Measurements from ENCODE around the gene APOA4. TPM values are rescaled to one million over a fixed set of nuclear protein-coding genes. Genes with fewer than 3 reads are reported as not detected.
A peak's percentile ranks its signal among the peaks of the same experiment; 100 is the strongest.

Gene APOA4
- total and polyA plus RNA-seq, 2 of the 13 experiments (the other 11 are each of a cell fraction or from before 2014, with no cell fraction given) = 3.8 to 7.2 TPM

DNA sequence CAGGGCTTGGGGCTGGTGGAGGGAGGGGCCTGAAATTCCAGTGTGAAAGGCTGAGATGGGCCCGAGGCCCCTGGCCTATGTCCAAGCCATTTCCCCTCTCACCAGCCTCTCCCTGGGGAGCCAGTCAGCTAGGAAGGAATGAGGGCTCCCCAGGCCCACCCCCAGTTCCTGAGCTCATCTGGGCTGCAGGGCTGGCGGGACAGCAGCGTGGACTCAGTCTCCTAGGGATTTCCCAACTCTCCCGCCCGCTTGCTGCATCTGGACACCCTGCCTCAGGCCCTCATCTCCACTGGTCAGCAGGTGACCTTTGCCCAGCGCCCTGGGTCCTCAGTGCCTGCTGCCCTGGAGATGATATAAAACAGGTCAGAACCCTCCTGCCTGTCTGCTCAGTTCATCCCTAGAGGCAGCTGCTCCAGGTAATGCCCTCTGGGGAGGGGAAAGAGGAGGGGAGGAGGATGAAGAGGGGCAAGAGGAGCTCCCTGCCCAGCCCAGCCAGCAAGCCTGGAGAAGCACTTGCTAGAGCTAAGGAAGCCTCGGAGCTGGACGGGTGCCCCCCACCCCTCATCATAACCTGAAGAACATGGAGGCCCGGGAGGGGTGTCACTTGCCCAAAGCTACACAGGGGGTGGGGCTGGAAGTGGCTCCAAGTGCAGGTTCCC is 6.5 kb upstream of the APOA4 start, which contains the start of gene APOC3 (continued):
- TF ChIP-seq, protein P1, sequence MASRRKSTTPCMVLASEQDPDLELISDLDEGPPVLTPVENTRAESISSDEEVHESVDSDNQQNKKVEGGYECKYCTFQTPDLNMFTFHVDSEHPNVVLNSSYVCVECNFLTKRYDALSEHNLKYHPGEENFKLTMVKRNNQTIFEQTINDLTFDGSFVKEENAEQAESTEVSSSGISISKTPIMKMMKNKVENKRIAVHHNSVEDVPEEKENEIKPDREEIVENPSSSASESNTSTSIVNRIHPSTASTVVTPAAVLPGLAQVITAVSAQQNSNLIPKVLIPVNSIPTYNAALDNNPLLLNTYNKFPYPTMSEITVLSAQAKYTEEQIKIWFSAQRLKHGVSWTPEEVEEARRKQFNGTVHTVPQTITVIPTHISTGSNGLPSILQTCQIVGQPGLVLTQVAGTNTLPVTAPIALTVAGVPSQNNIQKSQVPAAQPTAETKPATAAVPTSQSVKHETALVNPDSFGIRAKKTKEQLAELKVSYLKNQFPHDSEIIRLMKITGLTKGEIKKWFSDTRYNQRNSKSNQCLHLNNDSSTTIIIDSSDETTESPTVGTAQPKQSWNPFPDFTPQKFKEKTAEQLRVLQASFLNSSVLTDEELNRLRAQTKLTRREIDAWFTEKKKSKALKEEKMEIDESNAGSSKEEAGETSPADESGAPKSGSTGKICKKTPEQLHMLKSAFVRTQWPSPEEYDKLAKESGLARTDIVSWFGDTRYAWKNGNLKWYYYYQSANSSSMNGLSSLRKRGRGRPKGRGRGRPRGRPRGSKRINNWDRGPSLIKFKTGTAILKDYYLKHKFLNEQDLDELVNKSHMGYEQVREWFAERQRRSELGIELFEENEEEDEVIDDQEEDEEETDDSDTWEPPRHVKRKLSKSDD (CRISPR knock-in tag; IDR thresholded peaks at IDR 0.05; ENCODE audit: low read depth) = no peak
- TF ChIP-seq, protein P2, sequence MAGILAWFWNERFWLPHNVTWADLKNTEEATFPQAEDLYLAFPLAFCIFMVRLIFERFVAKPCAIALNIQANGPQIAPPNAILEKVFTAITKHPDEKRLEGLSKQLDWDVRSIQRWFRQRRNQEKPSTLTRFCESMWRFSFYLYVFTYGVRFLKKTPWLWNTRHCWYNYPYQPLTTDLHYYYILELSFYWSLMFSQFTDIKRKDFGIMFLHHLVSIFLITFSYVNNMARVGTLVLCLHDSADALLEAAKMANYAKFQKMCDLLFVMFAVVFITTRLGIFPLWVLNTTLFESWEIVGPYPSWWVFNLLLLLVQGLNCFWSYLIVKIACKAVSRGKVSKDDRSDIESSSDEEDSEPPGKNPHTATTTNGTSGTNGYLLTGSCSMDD (CRISPR knock-in tag; IDR thresholded peaks at IDR 0.05) = no peak
- no peak for TF ChIP-seq ZNF562 (CRISPR knock-in tag; IDR thresholded peaks at IDR 0.05; ENCODE audit: borderline replicate concordance)
- TF ChIP-seq NFE2 (CRISPR knock-in tag; IDR thresholded peaks at IDR 0.05) = no peak
- TF ChIP-seq ZSCAN29 (CRISPR knock-in tag; conservative IDR thresholded peaks at IDR 0.05) = peak; percentile 21; the same call in 1 of the 2 replicates
- TF ChIP-seq ARID2 (CRISPR knock-in tag; IDR thresholded peaks at IDR 0.05; ENCODE audit: borderline replicate concordance) = no peak
- TF ChIP-seq, protein P3, sequence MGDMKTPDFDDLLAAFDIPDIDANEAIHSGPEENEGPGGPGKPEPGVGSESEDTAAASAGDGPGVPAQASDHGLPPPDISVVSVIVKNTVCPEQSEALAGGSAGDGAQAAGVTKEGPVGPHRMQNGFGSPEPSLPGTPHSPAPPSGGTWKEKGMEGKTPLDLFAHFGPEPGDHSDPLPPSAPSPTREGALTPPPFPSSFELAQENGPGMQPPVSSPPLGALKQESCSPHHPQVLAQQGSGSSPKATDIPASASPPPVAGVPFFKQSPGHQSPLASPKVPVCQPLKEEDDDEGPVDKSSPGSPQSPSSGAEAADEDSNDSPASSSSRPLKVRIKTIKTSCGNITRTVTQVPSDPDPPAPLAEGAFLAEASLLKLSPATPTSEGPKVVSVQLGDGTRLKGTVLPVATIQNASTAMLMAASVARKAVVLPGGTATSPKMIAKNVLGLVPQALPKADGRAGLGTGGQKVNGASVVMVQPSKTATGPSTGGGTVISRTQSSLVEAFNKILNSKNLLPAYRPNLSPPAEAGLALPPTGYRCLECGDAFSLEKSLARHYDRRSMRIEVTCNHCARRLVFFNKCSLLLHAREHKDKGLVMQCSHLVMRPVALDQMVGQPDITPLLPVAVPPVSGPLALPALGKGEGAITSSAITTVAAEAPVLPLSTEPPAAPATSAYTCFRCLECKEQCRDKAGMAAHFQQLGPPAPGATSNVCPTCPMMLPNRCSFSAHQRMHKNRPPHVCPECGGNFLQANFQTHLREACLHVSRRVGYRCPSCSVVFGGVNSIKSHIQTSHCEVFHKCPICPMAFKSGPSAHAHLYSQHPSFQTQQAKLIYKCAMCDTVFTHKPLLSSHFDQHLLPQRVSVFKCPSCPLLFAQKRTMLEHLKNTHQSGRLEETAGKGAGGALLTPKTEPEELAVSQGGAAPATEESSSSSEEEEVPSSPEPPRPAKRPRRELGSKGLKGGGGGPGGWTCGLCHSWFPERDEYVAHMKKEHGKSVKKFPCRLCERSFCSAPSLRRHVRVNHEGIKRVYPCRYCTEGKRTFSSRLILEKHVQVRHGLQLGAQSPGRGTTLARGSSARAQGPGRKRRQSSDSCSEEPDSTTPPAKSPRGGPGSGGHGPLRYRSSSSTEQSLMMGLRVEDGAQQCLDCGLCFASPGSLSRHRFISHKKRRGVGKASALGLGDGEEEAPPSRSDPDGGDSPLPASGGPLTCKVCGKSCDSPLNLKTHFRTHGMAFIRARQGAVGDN (CRISPR knock-in tag; IDR thresholded peaks at IDR 0.05) = peak; percentile 85
- TF ChIP-seq MAFF (IDR thresholded peaks at IDR 0.05; ENCODE audit: low read depth, low read length) = no peak
- no peak for TF ChIP-seq CHD4 (IDR thresholded peaks at IDR 0.05; ENCODE audit: borderline replicate concordance, low read length)
- TF ChIP-seq RCOR2 (CRISPR knock-in tag; IDR thresholded peaks at IDR 0.05) = 0 out of 2 replicates have a peak, but pooled peaks have one; percentile 16
- TF ChIP-seq ZNF124 (CRISPR knock-in tag; IDR thresholded peaks at IDR 0.05) = no peak
- no peak; the same call in 1 of the 2 replicates for TF ChIP-seq ZNF556 (CRISPR knock-in tag; IDR thresholded peaks at IDR 0.05; ENCODE audit: borderline replicate concordance)
- no peak for TF ChIP-seq NR2F2 (IDR thresholded peaks at IDR 0.05; ENCODE audit: borderline replicate concordance, low read depth)
- TF ChIP-seq ZNF773 (CRISPR knock-in tag; IDR thresholded peaks at IDR 0.05; ENCODE audit: borderline replicate concordance) = no peak
- no peak; the same call in 1 of the 2 replicates for TF ChIP-seq TBX2 (CRISPR knock-in tag; IDR thresholded peaks at IDR 0.05; ENCODE audit: borderline replicate concordance)
- no peak for TF ChIP-seq TCF12 (IDR thresholded peaks at IDR 0.05)
- peak; percentile 42; the same call in 1 of the 2 replicates for TF ChIP-seq TCF12 (CRISPR knock-in tag; IDR thresholded peaks at IDR 0.05)
- TF ChIP-seq HMG20B (CRISPR knock-in tag; conservative IDR thresholded peaks at IDR 0.05) = peak; percentile 40; the same call in 1 of the 2 replicates
- TF ChIP-seq, protein P4, sequence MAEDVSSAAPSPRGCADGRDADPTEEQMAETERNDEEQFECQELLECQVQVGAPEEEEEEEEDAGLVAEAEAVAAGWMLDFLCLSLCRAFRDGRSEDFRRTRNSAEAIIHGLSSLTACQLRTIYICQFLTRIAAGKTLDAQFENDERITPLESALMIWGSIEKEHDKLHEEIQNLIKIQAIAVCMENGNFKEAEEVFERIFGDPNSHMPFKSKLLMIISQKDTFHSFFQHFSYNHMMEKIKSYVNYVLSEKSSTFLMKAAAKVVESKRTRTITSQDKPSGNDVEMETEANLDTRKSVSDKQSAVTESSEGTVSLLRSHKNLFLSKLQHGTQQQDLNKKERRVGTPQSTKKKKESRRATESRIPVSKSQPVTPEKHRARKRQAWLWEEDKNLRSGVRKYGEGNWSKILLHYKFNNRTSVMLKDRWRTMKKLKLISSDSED (CRISPR knock-in tag; IDR thresholded peaks at IDR 0.05) = no peak
- TF ChIP-seq ZFY (CRISPR knock-in tag; IDR thresholded peaks at IDR 0.05) = no peak; the same call in none of the 2 replicates
- TF ChIP-seq ZNF253 (CRISPR knock-in tag; IDR thresholded peaks at IDR 0.05; ENCODE audit: borderline replicate concordance) = no peak
- TF ChIP-seq ZNF460 (CRISPR knock-in tag; IDR thresholded peaks at IDR 0.05; ENCODE audit: borderline replicate concordance) = no peak

All from HepG2 (cell line).